NCI-H1417 (cell line): Measurements from ENCODE around the gene GNB4.

Source experiments
- DNase-seq, 3 experiments: peaks; one replicate each; lab custom pipeline; 2025; lab: John Stamatoyannopoulos, UW

The GNB4 gene

GRCh38 chr3:179451265-179452175, at the start of gene GNB4:
Gene GNB4 (minus strand): TSS chr3:179451470. CDS start chr3:179426200, 25,270 bp downstream.
- peak; percentile 72 to 90 (median 90) for DNase-seq

GRCh38 chr3:179495483-179495882, 44.2 kb upstream of the GNB4 start:
- DNase-seq = no peak

GRCh38 chr3:179493260-179493659, 42.0 kb upstream of the GNB4 start:
- DNase-seq = no peak

- DNase-seq = no peak
Observed at GRCh38 chr3:179488213-179488612, 36.9 kb upstream of the GNB4 start.

- no peak for DNase-seq
Observed at GRCh38 chr3:179486806-179487205, 35.5 kb upstream of the GNB4 start.

GRCh38 chr3:179482857-179483256, 31.6 kb upstream of the GNB4 start:
- no peak for DNase-seq

- DNase-seq = no peak
Observed at GRCh38 chr3:179476215-179476614, 24.9 kb upstream of the GNB4 start.

- DNase-seq = no peak
Observed at GRCh38 chr3:179474480-179474879, 23.2 kb upstream of the GNB4 start.

GRCh38 chr3:179473565-179473964, 22.3 kb upstream of the GNB4 start:
- no peak for DNase-seq

GRCh38 chr3:179464323-179465092, 13.2 kb upstream of the GNB4 start:
- DNase-seq = peak in 2 of 3 experiments; percentile 8 to 49

- no peak for DNase-seq
Observed at GRCh38 chr3:179463319-179463718, 12.0 kb upstream of the GNB4 start.

GRCh38 chr3:179460260-179460659, 9.0 kb upstream of the GNB4 start:
- no peak for DNase-seq

- no peak for DNase-seq
Observed at GRCh38 chr3:179455954-179456353, 4.7 kb upstream of the GNB4 start.

- no peak for DNase-seq
Observed at GRCh38 chr3:179454887-179455286, 3.6 kb upstream of the GNB4 start.

- no peak for DNase-seq
Observed at GRCh38 chr3:179453967-179454366, 2.7 kb upstream of the GNB4 start.

- DNase-seq = no peak
Observed at GRCh38 chr3:179452872-179453271, 1.6 kb upstream of the GNB4 start.

GRCh38 chr3:179452176-179452564, 900 bp upstream of the GNB4 start:
- DNase-seq = peak in 2 of 3 experiments; percentile 42 to 66

GRCh38 chr3:179450901-179451264, 387 bp downstream of the GNB4 start:
- DNase-seq = peak in 1 of 3 experiments; percentile 65

- peak in 1 of 3 experiments; percentile 43 for DNase-seq
Observed at GRCh38 chr3:179450261-179450701, 989 bp downstream of the GNB4 start.

GRCh38 chr3:179449636-179450035, 1.6 kb downstream of the GNB4 start:
- DNase-seq = no peak

GRCh38 chr3:179447251-179447650, 4.0 kb downstream of the GNB4 start:
- no peak for DNase-seq

- DNase-seq = peak in 1 of 3 experiments; percentile 40
Observed at GRCh38 chr3:179446501-179446900, 4.8 kb downstream of the GNB4 start.

GRCh38 chr3:179438841-179439240, 12.4 kb downstream of the GNB4 start:
- peak in 1 of 3 experiments; percentile 28 for DNase-seq
